SK-N-SH treated with all-trans-retinoic acid at 6 μM for 48 hours (cell line): ENCODE results near the gene USP4.

ENCODE experiments used
- ATAC-seq: fragments of 200-7000 bp; cut with Tn5 transposase; 3 replicates; pipeline ENCODE4 v1.9.1; 2020; ENCODE audit warnings: mild to moderate bottlenecking, moderate library complexity
- ARNTL ChIP-seq: fragments of 450-650 bp; formaldehyde crosslinking; IDR thresholded peaks from 2 replicates; pipeline ENCODE4 v1.5.0; 2020; ENCODE audit warnings: low read depth, mild to moderate bottlenecking, moderate library complexity, borderline replicate concordance
- BACH2 ChIP-seq: fragments of 250-450 bp; sonication (Bioruptor Pico); IDR thresholded peaks from 2 replicates; pipeline ENCODE4 v1.9.0; 2021; ENCODE audit warnings: mild to moderate bottlenecking, borderline replicate concordance
- CSDC2 ChIP-seq: fragments of 250-450 bp; sonication (Bioruptor Pico); IDR thresholded peaks from 2 replicates; pipeline ENCODE4 v1.5.0; 2020; ENCODE audit warnings: mild to moderate bottlenecking, moderate library complexity
- CSRNP3 ChIP-seq: fragments of 250-450 bp; sonication (Bioruptor Pico); IDR thresholded peaks from 2 replicates; pipeline ENCODE4 v1.5.1; 2021; ENCODE audit warnings: mild to moderate bottlenecking, moderate library complexity
- ESRRG ChIP-seq: fragments of 250-450 bp; sonication (Bioruptor Pico); IDR thresholded peaks from 2 replicates; pipeline ENCODE4 v1.6.1; 2021; ENCODE audit warnings: mild to moderate bottlenecking
- GLIS3 ChIP-seq: fragments of 250-450 bp; sonication (Bioruptor Pico); IDR thresholded peaks from 2 replicates; pipeline ENCODE4 v1.5.0; 2020; ENCODE audit warnings: mild to moderate bottlenecking, moderate library complexity
- ISL1 ChIP-seq: fragments of 250-450 bp; sonication (Bioruptor Pico); IDR thresholded peaks from 2 replicates; pipeline ENCODE4 v2.1.2; 2022; ENCODE audit warnings: mild to moderate bottlenecking, moderate library complexity
- PATZ1 ChIP-seq: fragments of 250-450 bp; sonication (Bioruptor Pico); IDR thresholded peaks from 2 replicates; pipeline ENCODE4 v1.8.0; 2020; ENCODE audit warnings: mild to moderate bottlenecking, moderate library complexity, borderline replicate concordance
- POU6F1 ChIP-seq: fragments of 250-450 bp; sonication (Bioruptor Pico); IDR thresholded peaks from 2 replicates; pipeline ENCODE4 v1.8.0; 2021; ENCODE audit warnings: low read depth, mild to moderate bottlenecking, moderate library complexity, borderline replicate concordance
- PPARA ChIP-seq: fragments of 250-450 bp; sonication (Bioruptor Pico); IDR thresholded peaks from 2 replicates; pipeline ENCODE4 v1.5.0; 2020; ENCODE audit warnings: mild to moderate bottlenecking, borderline replicate concordance
- RARB ChIP-seq: fragments of 250-450 bp; sonication (Bioruptor Pico); IDR thresholded peaks from 2 replicates; pipeline ENCODE4 v1.8.0; 2021; ENCODE audit warnings: mild to moderate bottlenecking, moderate library complexity
- SNAI2 ChIP-seq: fragments of 250-450 bp; sonication (Bioruptor Pico); IDR thresholded peaks from 2 replicates; pipeline ENCODE4 v1.5.0; 2020; ENCODE audit warnings: mild to moderate bottlenecking, moderate library complexity
- TCF4 ChIP-seq: fragments of 250-450 bp; sonication (Bioruptor Pico); IDR thresholded peaks from 2 replicates; pipeline ENCODE4 v1.8.0; 2021; ENCODE audit warnings: mild to moderate bottlenecking, moderate library complexity, borderline replicate concordance
- TOX ChIP-seq: fragments of 250-450 bp; sonication (Bioruptor Pico); IDR thresholded peaks from 2 replicates; pipeline ENCODE4 v1.8.0; 2021; ENCODE audit warnings: mild to moderate bottlenecking, moderate library complexity, borderline replicate concordance
- TSHZ2 ChIP-seq: fragments of 250-450 bp; sonication (Bioruptor Pico); IDR thresholded peaks from 2 replicates; pipeline ENCODE4 v1.5.0; 2020; ENCODE audit warnings: mild to moderate bottlenecking, moderate library complexity
- ZC3H10 ChIP-seq: fragments of 250-450 bp; sonication (Bioruptor Pico); IDR thresholded peaks from 2 replicates; pipeline ENCODE4 v1.5.1; 2021; ENCODE audit warnings: mild to moderate bottlenecking, moderate library complexity
- ZFP3 ChIP-seq: fragments of 250-450 bp; sonication (Bioruptor Pico); IDR thresholded peaks from 2 replicates; pipeline ENCODE4 v1.5.0; 2020; ENCODE audit warnings: mild to moderate bottlenecking, moderate library complexity
- ZFP30 ChIP-seq: fragments of 450-650 bp; formaldehyde crosslinking; IDR thresholded peaks from 2 replicates; pipeline ENCODE4 v1.5.0; 2022; ENCODE audit warnings: mild to moderate bottlenecking, moderate library complexity
- ZNF565 ChIP-seq: fragments of 450-650 bp; formaldehyde crosslinking; conservative IDR thresholded peaks from 2 replicates; pipeline ENCODE4 v1.5.0; 2020; ENCODE audit warnings: low read depth, mild to moderate bottlenecking, moderate library complexity
- ZNF70 ChIP-seq: fragments of 450-650 bp; formaldehyde crosslinking; IDR thresholded peaks from 2 replicates; pipeline ENCODE4 v1.5.0; 2020; ENCODE audit warnings: mild to moderate bottlenecking, moderate library complexity

USP4 gene

GRCh38 chr3:49316696-49317457, 23.0 kb downstream of the USP4 start:
- TF ChIP-seq TSHZ2 (no peak), ZNF565 (CRISPR knock-in tag) (no peak), GLIS3 (CRISPR knock-in tag) (no peak), ZC3H10 (CRISPR knock-in tag) (no peak), SNAI2 (CRISPR knock-in tag) (no peak), ZFP30 (CRISPR knock-in tag) (no peak), RARB (CRISPR knock-in tag) (no peak), POU6F1 (no peak), PATZ1 (CRISPR knock-in tag) (no peak)
- ATAC-seq, result no peak

- peak; percentile 22; the same call in 1 of the 3 replicates for ATAC-seq
- TF ChIP-seq ZNF70 (no peak), CSDC2 (CRISPR knock-in tag) (no peak), TCF4 (CRISPR knock-in tag) (no peak), ZC3H10 (CRISPR knock-in tag) (no peak), ISL1 (CRISPR knock-in tag) (no peak)
- TF ChIP-seq, all 23 proteins: peak for 0
Measured at GRCh38 chr3:49313896-49314688, 25.8 kb downstream of the USP4 start.

- TF ChIP-seq RARB (CRISPR knock-in tag), result no peak
- no peak for TF ChIP-seq ZFP3
- TF ChIP-seq POU6F1, result no peak
- TF ChIP-seq ARNTL (CRISPR knock-in tag), result no peak
- no peak for TF ChIP-seq PPARA (CRISPR knock-in tag)
- TF ChIP-seq TSHZ2, result no peak
- TF ChIP-seq ISL1 (CRISPR knock-in tag), result no peak
- TF ChIP-seq ZC3H10 (CRISPR knock-in tag), result no peak
- TF ChIP-seq ZFP30 (CRISPR knock-in tag), result no peak
- no peak for TF ChIP-seq ESRRG (CRISPR knock-in tag)
- no peak for TF ChIP-seq SNAI2 (CRISPR knock-in tag)
- TF ChIP-seq BACH2 (CRISPR knock-in tag), result no peak
- no peak for TF ChIP-seq PATZ1 (CRISPR knock-in tag)
- no peak for TF ChIP-seq ZNF565 (CRISPR knock-in tag)
- TF ChIP-seq CSDC2 (CRISPR knock-in tag), result no peak
- TF ChIP-seq ZNF70, result no peak
- TF ChIP-seq TOX (CRISPR knock-in tag), result no peak
- no peak for TF ChIP-seq CSRNP3
- no peak for ATAC-seq
Measured at GRCh38 chr3:49311283-49311682, 28.6 kb downstream of the USP4 start.
